Ovary (tissue), 3 donors: ENCODE results near the gene ST3GAL4.

Experiments used
- POLR2A ChIP-seq: fragments of 450-650 bp; IDR thresholded peaks from one replicate; pipeline ENCODE4 v1.6.1; 2017; ENCODE audit warnings: antibody characterized with exemption, mild to moderate bottlenecking, moderate library complexity
- TF ChIP-seq, protein P1 (sequence below), 3 donors: fragments of 450-650 bp in 2 of 3; fragments of 200-600 bp in 1 of 3; IDR thresholded peaks; one replicate each; pipeline versions ENCODE4 v1.5.1 to v1.8.0; 2016 to 2022; ENCODE audit warnings: antibody characterized with exemption in 3 of 3, mild to moderate bottlenecking in 1 of 3
- donor health status: DM: no; HTN: no; CAD: no.

DNA sequence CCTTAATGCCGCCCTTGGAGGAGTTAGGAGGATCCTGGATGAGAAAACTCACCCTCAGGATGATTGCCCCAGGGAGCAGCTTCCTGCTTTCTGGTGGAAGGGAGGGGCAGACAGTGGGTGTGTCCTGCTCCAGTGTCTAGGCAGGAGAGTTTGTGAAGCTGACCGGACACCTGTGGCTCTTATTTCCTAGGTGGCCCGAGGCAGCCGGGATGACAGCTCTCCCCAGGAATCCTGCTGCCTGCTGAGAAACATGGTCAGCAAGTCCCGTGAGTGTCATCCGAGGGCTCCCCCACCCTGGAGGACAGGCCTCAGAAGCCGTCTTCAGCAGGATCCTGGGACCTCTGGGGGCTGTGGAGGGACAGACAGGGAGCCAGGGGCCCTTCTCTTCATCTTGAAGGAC, 50.4 kb downstream of the ST3GAL4 start:
- TF ChIP-seq, protein P1, sequence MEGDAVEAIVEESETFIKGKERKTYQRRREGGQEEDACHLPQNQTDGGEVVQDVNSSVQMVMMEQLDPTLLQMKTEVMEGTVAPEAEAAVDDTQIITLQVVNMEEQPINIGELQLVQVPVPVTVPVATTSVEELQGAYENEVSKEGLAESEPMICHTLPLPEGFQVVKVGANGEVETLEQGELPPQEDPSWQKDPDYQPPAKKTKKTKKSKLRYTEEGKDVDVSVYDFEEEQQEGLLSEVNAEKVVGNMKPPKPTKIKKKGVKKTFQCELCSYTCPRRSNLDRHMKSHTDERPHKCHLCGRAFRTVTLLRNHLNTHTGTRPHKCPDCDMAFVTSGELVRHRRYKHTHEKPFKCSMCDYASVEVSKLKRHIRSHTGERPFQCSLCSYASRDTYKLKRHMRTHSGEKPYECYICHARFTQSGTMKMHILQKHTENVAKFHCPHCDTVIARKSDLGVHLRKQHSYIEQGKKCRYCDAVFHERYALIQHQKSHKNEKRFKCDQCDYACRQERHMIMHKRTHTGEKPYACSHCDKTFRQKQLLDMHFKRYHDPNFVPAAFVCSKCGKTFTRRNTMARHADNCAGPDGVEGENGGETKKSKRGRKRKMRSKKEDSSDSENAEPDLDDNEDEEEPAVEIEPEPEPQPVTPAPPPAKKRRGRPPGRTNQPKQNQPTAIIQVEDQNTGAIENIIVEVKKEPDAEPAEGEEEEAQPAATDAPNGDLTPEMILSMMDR (IDR thresholded peaks at IDR 0.05) = no peak
- no peak for TF ChIP-seq POLR2A
